ENCODE measurements around the gene ZIC5.

ZIC5 gene
- total RNA-seq = 0 to 0.47 reads per million in 2 donors

DNA sequence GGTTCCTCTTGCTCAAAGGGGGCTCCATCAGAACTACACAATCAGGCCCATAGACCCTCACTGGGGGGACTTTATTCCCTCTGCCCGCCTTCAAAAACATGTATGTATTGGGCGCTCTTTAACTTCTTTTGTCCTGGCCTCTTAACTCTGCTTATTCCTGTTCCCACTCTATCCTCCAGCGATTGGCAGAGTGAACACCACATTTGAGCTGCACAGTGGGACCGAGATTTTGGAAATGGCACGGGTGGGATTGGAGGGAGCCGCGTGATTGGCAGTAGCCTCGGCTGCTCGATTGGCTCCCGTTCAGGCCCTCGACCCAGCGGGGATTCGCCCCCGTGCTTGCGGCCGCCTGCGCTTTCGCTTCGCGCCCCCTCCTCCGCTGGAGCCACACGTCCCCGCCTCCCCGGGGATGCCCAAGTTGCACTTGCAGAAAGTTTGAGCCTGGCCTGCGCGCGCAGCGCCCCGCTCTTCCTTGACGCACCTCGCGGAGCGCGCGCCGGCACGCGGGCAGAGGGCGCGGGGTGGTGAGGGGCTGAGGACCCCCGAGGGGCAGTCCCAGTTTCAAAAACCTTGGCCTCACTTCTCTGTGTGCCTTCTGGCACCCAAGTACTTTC is at the start of gene ZIC5:
TSS of gene ZIC5 (minus strand) at position 192 of the 614 bp plus-strand sequence. CDS start at position 28, 164 bp downstream.
- no peak for DNase-seq

DNA sequence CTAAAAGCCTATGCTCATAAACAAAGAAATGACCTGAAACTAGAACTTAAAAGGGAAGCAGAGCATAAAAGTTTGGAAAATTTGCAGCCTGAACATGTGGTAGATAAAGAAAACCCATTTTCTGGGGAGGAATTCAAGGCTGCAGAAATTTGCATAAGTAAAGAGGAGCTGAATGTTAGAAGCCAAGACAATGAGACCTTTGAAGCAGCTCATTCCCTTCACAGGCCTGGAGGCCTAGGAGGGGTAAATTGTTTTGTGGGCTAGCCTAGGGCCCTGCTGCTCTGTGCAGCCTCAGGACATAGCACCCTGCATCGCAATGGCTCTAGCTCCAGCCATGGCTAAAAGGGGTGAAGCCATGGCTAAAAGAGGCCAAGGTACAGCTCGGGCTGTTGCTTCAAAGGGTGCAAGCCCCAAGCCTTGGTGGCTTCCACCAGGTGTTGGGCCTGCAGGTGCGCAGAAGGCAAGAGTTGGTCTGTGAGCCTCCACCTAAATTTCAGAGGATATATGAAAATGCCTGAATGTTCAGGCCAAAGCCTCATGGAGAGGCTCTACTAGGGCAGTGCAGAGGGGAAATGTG is 48.3 kb upstream of the ZIC5 start:
- DNase-seq = no peak

DNA sequence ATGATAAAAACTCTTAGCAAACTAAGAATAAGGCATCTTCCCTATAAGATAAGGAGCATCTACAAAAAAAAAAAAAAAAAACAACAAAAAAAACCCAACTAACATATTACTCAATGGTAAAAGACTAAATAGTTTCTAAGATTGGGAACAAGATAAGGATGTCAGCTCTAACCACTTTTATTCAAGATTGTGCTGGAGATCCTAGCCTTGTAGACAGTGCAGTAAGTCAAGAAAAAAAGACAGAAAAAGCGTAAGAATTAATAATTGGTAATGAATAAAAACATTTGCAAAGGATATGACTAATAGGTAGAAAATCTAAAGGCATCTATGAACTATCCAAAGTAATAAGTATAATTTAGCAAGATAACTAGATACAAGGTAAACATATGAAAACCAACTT is 43.1 kb upstream of the ZIC5 start:
- DNase-seq = peak in 1 of 5 experiments; percentile 57

DNA sequence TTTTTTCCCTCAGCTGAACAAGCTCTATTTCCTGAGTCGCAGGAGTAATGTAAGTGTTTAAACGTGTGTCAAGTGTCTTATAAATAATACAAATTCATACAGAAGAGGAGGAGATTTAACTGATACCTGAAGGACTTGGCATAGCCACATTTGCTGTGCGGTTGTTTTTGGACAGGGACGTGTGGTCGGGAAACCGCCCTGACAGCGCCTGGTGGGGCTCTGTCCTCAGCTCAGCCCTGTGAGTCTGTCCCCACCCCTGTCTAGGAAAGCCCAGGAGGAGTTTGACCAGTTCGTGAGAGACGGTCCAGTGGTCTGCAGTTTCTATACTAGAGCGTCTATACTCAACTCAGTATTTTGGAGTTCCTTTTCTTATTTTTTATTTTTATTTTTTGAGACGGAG is 26.7 kb upstream of the ZIC5 start:
- DNase-seq = no peak

- no peak for DNase-seq
These were observed 26.2 kb upstream of the ZIC5 start for GRCh38 chr13:99997702-99998214.

GRCh38 chr13:99996381-99996973 is 24.9 kb upstream of the ZIC5 start:
- no peak for DNase-seq

DNA sequence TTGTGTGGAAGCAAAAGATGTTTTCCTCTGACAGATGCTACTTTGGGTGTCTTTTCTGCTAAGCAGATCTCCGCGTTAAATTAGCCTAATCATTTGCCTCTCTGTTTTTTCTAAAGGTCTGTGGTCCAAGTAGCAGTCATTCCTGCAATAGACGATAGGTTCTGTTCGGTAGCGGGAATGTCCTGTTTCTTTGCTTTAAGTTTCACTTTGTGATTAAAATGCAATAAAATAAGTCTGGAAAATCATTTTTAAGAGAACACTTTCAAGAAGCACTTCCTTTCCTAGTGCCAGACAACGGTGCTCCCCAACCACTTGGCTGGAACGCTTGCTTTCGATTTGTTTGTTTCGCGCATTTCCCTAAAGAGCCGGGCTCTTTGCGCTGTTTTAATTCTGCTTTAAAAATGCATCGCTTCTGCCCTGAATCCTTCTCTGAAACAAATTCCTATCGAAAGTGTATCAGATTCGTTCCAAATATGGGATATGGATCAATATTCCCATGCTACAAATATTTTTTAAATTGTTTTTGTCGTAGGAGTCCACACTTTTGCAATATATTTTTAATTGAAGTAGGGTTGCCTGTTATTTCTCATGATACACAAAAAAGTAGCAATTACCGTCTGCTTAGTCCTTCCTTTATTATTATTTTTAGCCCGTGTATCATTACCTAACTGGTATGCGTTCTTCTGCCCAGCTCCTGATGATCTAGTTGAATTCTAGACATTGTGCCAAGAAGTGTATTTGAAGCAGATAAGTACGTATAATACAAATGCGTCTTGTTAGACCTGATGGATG is 24.2 kb upstream of the ZIC5 start:
- no peak for DNase-seq

DNA sequence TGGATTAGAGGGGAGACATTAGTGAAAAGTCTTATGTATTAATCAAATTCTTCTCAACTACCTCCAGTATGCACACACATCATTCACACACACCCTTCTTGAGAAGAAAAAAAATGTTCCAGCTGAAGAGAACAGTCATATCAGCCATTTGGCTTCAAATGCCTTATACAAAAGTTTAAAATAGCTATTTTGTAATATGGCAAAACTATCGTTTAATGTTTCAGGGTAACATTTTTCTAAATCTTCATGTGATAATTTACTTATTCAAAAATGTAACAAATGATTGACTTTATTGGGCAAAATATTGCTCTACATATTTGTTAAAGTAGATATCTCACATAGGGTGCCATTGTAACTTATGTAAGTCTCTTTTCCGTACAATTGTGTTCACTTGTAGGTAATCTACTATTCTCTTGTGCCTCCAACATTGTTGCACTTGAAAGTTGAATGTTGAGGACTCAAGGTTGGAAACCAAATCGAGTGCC is 23.6 kb upstream of the ZIC5 start:
- no peak for DNase-seq

- DNase-seq = no peak
These were observed 23.1 kb upstream of the ZIC5 start for GRCh38 chr13:99994638-99995020.

DNA sequence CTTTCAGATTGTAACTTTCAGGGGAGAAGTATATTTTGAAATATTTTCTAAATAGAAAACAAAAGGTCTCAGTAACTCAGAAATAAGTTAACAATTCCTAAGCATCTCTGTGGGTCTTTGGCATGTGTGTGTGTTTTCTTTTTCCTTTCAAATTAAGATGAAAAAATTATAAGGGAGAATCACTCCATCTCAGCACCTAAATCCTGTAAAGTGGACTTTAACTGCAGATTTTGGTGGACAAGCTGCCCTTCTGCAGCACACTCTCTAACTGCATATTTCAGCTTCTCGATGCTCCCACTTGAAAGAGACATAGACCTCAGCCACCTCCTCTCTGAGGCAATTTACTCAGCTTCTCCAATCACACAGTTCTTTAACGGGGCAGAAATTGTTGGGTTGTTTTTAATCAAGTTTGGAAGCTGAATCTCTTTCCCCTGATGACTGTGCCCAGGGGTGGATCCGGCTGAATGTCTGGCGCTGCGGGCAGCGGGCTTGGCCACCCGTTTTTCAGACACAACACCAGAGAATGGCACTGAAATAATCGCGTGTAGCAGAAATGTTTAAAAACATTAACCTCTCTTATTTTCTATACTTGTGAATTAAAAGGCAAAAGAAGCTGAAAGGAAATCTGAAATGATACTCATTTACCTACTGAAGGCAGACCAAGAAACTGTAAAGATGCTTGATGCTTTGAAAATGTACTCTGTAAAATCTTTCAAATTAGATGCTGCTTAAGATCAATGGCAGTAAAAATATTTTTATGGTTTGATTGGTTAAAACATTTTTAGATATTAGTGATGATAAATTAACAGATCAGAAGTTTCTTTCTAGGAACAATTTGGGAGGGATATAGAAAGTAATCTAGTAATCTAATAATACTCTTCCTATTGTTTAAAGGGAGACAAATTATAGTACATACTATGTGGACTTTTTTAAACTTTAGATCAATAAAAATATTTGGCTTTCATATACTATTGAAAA is 22.4 kb upstream of the ZIC5 start:
- DNase-seq = no peak

GRCh38 chr13:99992949-99993351 is 21.4 kb upstream of the ZIC5 start:
- no peak for DNase-seq

- DNase-seq = no peak
These were observed 20.5 kb upstream of the ZIC5 start for GRCh38 chr13:99991828-99992775.

- DNase-seq = no peak
These were observed 19.7 kb upstream of the ZIC5 start for GRCh38 chr13:99991013-99991827.

DNA sequence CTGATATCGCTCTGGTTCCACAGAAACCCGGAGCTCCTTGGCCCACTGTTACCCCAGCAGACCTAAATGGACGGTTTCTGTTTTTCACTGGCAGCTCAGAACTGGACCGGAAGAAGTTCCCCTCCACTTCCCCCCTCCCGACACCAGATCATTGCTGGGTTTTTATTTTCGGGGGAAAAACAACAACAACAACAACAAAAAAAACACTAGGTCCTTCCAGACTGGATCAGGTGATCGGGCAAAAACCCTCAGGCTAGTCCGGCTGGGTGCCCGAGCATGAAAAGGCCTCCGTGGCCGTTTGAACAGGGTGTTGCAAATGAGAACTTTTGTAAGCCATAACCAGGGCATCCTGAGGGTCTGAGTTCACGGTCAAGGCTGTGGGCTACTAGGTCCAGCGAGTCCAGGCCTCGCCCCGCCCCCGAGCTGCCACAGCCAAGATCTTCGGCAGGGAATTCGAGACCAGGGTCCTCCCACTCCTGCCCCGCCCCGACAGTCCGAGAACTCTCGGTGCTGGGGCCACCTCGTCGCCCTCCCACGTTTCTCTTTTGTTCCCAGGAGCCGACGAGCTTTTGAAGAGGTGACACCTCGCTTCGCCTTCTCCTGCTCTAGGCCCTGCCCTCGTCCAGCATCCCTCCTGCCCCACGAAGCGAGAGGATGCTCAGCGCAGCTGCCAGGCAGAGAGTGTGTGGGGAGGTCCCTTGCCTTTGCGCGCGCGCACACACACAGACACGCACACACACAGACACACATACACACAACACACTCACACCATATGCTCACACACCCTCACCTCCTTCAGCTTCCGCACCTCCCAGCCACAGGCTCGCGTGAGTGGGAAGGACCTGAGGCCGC is 18.8 kb upstream of the ZIC5 start:
- DNase-seq = peak in 1 of 5 experiments; percentile 53

DNA sequence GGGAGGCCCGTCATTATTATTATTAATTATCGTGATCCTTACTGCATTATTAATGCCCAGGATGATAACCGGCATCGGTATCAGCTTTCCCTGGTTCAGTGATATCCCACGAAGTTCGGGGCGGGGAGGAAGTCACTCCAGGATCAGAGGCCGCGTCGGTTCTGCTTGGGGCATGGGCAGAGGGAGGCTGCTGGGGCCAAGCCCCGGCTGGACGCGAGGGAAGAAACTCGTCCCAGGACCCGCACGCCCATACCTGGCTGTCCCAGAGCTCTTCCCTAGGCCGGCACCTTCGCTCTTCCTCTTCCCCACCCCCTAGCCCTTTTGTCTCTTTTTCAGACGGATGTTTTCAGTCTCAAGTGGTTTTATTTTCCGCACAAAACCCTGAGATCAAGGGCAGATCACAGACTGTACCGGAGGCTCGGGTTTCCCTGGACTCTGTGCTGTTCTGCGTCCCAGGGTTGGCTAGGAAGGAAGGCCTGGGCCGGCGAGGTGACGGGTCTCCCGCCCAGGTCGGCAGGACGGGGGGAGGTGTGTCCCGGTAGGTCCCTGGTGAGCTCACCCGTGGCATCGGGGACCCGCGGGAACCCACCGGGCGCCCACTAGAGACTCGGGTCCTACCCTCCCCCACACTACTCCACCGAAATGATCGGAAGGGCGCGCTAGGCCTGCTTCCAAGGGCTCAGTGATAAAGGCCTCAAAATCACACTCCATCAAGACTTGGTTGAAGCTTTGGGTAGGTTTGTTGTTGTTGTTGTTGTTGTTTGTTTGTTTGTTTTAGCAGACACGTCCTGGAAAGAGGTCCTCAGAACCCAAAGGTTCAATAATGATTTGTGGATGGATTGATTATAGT is 17.9 kb upstream of the ZIC5 start:
- no peak for DNase-seq

GRCh38 chr13:99988529-99989275 is 17.1 kb upstream of the ZIC5 start:
- no peak for DNase-seq
